Measurements from ENCODE around the gene TSPAN9.
A peak's percentile ranks its signal among the peaks of the same experiment; 100 is the strongest.

Gene TSPAN9

GRCh38 chr12:3307389-3307788, 230.2 kb downstream of the TSPAN9 start:
- no peak for DNase-seq

GRCh38 chr12:3308063-3308462, 230.9 kb downstream of the TSPAN9 start:
- no peak for DNase-seq

- DNase-seq = no peak
These were observed 231.4 kb downstream of the TSPAN9 start for GRCh38 chr12:3308609-3309008.

GRCh38 chr12:3309805-3310204, 232.6 kb downstream of the TSPAN9 start:
- no peak for DNase-seq

GRCh38 chr12:3310271-3311026, 233.3 kb downstream of the TSPAN9 start:
- DNase-seq = no peak

GRCh38 chr12:3311027-3311402, 233.8 kb downstream of the TSPAN9 start:
- DNase-seq = no peak

GRCh38 chr12:3311491-3312103, 234.4 kb downstream of the TSPAN9 start:
- no peak for DNase-seq

- no peak for DNase-seq
These were observed 235.9 kb downstream of the TSPAN9 start for GRCh38 chr12:3313066-3313465.

- DNase-seq = peak; percentile 60
These were observed 236.8 kb downstream of the TSPAN9 start for GRCh38 chr12:3313675-3314663.

- peak; percentile 85 for DNase-seq
These were observed 238.1 kb downstream of the TSPAN9 start for GRCh38 chr12:3315201-3315661.

GRCh38 chr12:3316776-3317480, 239.7 kb downstream of the TSPAN9 start:
- no peak for DNase-seq

GRCh38 chr12:3317481-3317815, 240.3 kb downstream of the TSPAN9 start:
- DNase-seq = no peak

- DNase-seq = no peak
These were observed 240.8 kb downstream of the TSPAN9 start for GRCh38 chr12:3317841-3318501.

GRCh38 chr12:3319723-3320492, 242.7 kb downstream of the TSPAN9 start:
- DNase-seq = no peak

GRCh38 chr12:3320881-3321509, 243.8 kb downstream of the TSPAN9 start:
- no peak for DNase-seq

- DNase-seq = no peak
These were observed 244.7 kb downstream of the TSPAN9 start for GRCh38 chr12:3321881-3322280.

- DNase-seq = no peak
These were observed 246.0 kb downstream of the TSPAN9 start for GRCh38 chr12:3323002-3323685.

GRCh38 chr12:3325736-3326135, 248.6 kb downstream of the TSPAN9 start:
- DNase-seq = no peak

- no peak for DNase-seq
These were observed 249.1 kb downstream of the TSPAN9 start for GRCh38 chr12:3326156-3326849.

Data from NCI-H1092 (cell line).